ENCODE data around the gene CBX4. TPM values are rescaled to one million over a fixed set of nuclear protein-coding genes. Genes with fewer than 3 reads are reported as not detected.

The CBX4 gene
- total and polyA plus RNA-seq, 8 donors: 11.1 to 22.3 (median 17.0) TPM

DNA sequence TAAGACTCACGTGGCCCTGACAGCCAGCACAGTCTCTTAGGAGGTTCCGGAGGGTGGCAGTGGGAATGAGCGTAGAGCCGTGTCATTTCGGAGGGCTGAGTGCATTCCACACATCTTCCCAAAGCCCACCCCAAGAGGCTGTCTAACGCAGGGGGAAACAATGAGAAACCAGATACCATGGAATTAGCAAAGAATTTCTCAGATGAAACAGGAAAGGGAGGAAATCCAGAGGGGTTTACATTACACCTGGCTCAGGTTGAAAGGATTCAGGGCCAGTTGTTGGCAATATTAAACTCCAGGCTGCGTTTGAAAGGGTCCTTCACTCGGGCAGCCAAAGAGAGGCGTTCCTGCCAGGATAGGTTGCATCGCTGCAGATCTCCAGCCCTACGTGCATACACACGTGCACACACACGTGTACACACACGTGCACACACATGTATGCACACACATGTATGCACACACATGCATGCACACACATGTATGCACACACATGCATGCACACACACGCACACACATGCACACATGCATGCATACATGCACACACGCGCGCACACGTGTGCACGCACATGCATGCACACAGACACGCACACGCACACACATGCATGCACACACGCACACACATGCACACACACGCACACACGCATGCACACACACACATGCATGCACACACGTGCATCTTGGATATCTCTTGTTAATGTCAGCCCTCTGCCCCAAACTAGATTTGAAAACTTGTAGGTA, 12.2 kb downstream of the CBX4 start:
- ATAC-seq (no peak), DNase-seq (no peak)
- Histone ChIP-seq H3K4me1 (peaks cover 9 to 42% of the 10 kb centered on the region in 2 donors), H3K9me3 (no peaks in the 10 kb centered on the region), H3K36me3 (no peaks in the 10 kb centered on the region), H3K27ac (no peak overlapping the region), H3K4me3 (no peak overlapping the region), H3K27me3 (no peaks in the 10 kb centered on the region)
- intact Hi-C loops (cut with DNase I): no loop called here
- no peak for TF ChIP-seq CTCF (IDR thresholded peaks at IDR 0.05)

DNA sequence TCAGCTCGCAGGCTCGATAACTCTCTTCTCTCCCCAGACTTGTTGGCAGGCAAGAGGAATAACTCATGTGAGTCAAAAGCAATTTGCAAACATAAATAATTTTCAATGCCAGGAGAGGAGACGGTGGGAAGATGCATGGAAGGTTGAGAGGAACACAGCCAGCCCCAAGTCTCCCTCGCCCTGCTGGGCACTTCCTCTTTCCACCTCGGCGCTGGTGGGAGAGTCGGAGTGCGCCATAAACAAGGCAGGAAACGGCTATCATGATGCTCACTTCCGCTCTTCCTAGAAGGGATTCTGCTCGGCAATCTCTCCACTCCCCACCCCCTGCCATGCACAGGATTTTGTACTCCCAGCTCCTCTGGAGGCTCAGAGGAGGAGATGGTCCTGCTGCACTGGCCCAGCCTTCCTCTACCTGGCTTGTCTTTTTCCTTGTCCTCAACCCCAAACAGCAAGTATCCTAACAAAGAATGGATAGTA, 13.0 kb downstream of the CBX4 start:
- H3K36me3 ChIP-seq: no peaks in the 10 kb centered on the region
- intact Hi-C loops (cut with DNase I): no loop called here
- H3K4me1 ChIP-seq: peaks cover 1 to 35% of the 10 kb centered on the region in 2 donors
- no peak overlapping the region for H3K27ac ChIP-seq
- TF ChIP-seq CTCF (IDR thresholded peaks at IDR 0.05): no peak
- no peak overlapping the region for H3K4me3 ChIP-seq
- ATAC-seq (peak; percentile 56), DNase-seq (peak in 2 of 4 donors; percentile 74 to 85)
- H3K9me3 ChIP-seq: no peaks in the 10 kb centered on the region
- no peaks in the 10 kb centered on the region for H3K27me3 ChIP-seq

DNA sequence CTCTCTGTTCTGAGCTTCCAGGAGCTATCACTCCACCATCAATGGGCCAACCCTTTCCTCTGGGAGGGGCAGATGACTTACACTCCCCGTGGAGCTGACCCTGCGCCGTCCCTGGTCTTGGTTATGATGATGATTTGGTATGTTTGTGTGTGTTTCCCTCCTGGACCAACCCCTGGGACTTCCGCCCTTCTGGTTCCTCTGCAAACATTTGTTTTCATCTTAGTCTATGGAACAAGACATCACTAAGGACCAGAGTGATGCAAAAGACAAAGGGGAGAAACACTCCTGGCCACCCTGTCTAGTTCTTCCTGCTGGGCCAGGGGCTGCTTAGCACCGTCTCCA, 13.7 kb downstream of the CBX4 start:
- TF ChIP-seq CTCF (IDR thresholded peaks at IDR 0.05): no peak
- no peak for ATAC-seq
- H3K36me3 ChIP-seq: no peaks in the 10 kb centered on the region
- intact Hi-C loops (cut with DNase I): no loop called here
- H3K27me3 ChIP-seq: no peaks in the 10 kb centered on the region
- no peak overlapping the region for H3K4me3 ChIP-seq
- no peak overlapping the region for H3K27ac ChIP-seq
- no peaks in the 10 kb centered on the region for H3K9me3 ChIP-seq
- peaks cover 0 to 29% of the 10 kb centered on the region in 2 donors for H3K4me1 ChIP-seq
- no peak for DNase-seq

GRCh38 chr17:79824893-79825579, 14.2 kb downstream of the CBX4 start:
- no peak for DNase-seq
- ATAC-seq: no peak
- H3K36me3 ChIP-seq: no peaks in the 10 kb centered on the region
- no peaks in the 10 kb centered on the region for H3K27me3 ChIP-seq
- peaks cover 0 to 24% of the 10 kb centered on the region in 2 donors for H3K4me1 ChIP-seq
- intact Hi-C loops (cut with DNase I): no loop called here
- no peaks in the 10 kb centered on the region for H3K9me3 ChIP-seq
- no peak overlapping the region for H3K27ac ChIP-seq
- no peak for TF ChIP-seq CTCF (IDR thresholded peaks at IDR 0.05)
- no peak overlapping the region for H3K4me3 ChIP-seq

DNA sequence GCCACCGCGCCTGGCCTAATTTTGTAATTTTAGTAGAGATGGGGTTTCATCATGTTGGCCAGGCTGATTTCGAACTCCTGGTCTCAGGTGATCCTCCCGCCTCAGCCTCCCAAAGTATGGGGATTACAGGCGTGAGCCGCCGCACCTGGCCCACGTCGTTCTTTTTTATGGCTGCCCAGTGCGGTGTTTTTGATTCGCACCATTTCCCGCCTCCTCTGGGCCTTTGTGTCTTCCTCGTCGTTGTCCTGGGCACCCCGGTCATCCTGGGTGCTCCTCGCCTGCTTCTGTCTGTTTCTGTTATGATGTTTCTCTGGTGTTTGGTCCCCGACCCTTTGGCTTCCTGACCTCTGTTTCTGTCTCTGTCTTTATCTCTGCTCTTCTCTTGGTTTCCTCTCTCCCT, 15.0 kb downstream of the CBX4 start:
- Histone ChIP-seq H3K36me3 (no peaks in the 10 kb centered on the region), H3K4me1 (peaks cover 0 to 21% of the 10 kb centered on the region in 2 donors), H3K27me3 (peaks cover 0 to 3% of the 10 kb centered on the region in 2 donors), H3K9me3 (no peaks in the 10 kb centered on the region), H3K27ac (no peak overlapping the region), H3K4me3 (no peak overlapping the region)
- ATAC-seq (no peak), DNase-seq (no peak)
- intact Hi-C loops (cut with DNase I): no loop called here
- TF ChIP-seq CTCF (IDR thresholded peaks at IDR 0.05): no peak
